ENCODE measurements around the gene TSTD2.

The TSTD2 gene

GRCh38 chr9:97564291-97565175 is 68.6 kb downstream of the TSTD2 start:
- DNase-seq (ENCODE audit: low spot score): no peak
- TF ChIP-seq CTCF (IDR thresholded peaks at IDR 0.05; ENCODE audit: extremely low read depth, missing control alignments): no peak

GRCh38 chr9:97563458-97564135 is 69.6 kb downstream of the TSTD2 start:
- no peak for TF ChIP-seq CTCF (IDR thresholded peaks at IDR 0.05; ENCODE audit: extremely low read depth, missing control alignments)
- DNase-seq (ENCODE audit: low spot score): no peak

GRCh38 chr9:97562542-97562941 is 70.6 kb downstream of the TSTD2 start:
- no peak for DNase-seq (ENCODE audit: low spot score)
- no peak for TF ChIP-seq CTCF (IDR thresholded peaks at IDR 0.05; ENCODE audit: extremely low read depth, missing control alignments)

GRCh38 chr9:97561501-97561900 is 71.7 kb downstream of the TSTD2 start:
- TF ChIP-seq CTCF (IDR thresholded peaks at IDR 0.05; ENCODE audit: extremely low read depth, missing control alignments): no peak
- no peak for DNase-seq (ENCODE audit: low spot score)

GRCh38 chr9:97560851-97561250 is 72.3 kb downstream of the TSTD2 start:
- DNase-seq (ENCODE audit: low spot score): no peak
- no peak for TF ChIP-seq CTCF (IDR thresholded peaks at IDR 0.05; ENCODE audit: extremely low read depth, missing control alignments)

GRCh38 chr9:97560154-97560553 is 73.0 kb downstream of the TSTD2 start:
- TF ChIP-seq CTCF (IDR thresholded peaks at IDR 0.05; ENCODE audit: extremely low read depth, missing control alignments): no peak
- DNase-seq (ENCODE audit: low spot score): no peak

GRCh38 chr9:97559111-97559514 is 74.1 kb downstream of the TSTD2 start:
- DNase-seq (ENCODE audit: low spot score): peak; percentile 77
- no peak for TF ChIP-seq CTCF (IDR thresholded peaks at IDR 0.05; ENCODE audit: extremely low read depth, missing control alignments)

Data from GM20000 (cell line).